Neural cell (in vitro differentiated cells): ENCODE results near the gene CCDC77.

ENCODE experiments used
- EP300 ChIP-seq: fragments of 450-650 bp; conservative IDR thresholded peaks from 2 replicates; pipeline ENCODE4 v1.6.1; 2014; ENCODE audit warnings: antibody characterized with exemption, mild to moderate bottlenecking, moderate library complexity; ENCODE audit not compliant: poor library complexity, severe bottlenecking
- EZH2 ChIP-seq: fragments of 200-600, 300-800 bp; shearing (Covaris generic), sonication (generic); IDR thresholded peaks from 2 replicates; pipeline ENCODE4 v1.6.1; 2014; ENCODE audit warnings: antibody characterized with exemption, low read length, borderline replicate concordance, mild to moderate bottlenecking; ENCODE audit not compliant: insufficient read depth, poor library complexity, severe bottlenecking
- MXI1 ChIP-seq: fragments of 450-650 bp; conservative IDR thresholded peaks from 2 replicates; pipeline ENCODE4 v1.6.1; 2014; ENCODE audit warnings: antibody characterized with exemption, mild to moderate bottlenecking; ENCODE audit not compliant: poor library complexity, severe bottlenecking
- POLR2AphosphoS5 ChIP-seq: IDR thresholded peaks from 2 replicates; pipeline ENCODE4 v1.6.1; 2012
- RAD21 ChIP-seq: fragments of 450-650 bp; conservative IDR thresholded peaks from 2 replicates; pipeline ENCODE4 v1.6.1; 2014; ENCODE audit warnings: antibody characterized with exemption, mild to moderate bottlenecking, moderate library complexity
- SMC3 ChIP-seq: fragments of 450-650 bp; conservative IDR thresholded peaks from 2 replicates; pipeline ENCODE4 v1.6.1; 2014; ENCODE audit warnings: antibody characterized with exemption, mild to moderate bottlenecking, moderate library complexity; ENCODE audit not compliant: poor library complexity
- TAF1 ChIP-seq: IDR thresholded peaks from 2 replicates; pipeline ENCODE4 v1.6.1; 2012; ENCODE audit warnings: low read depth
- TF ChIP-seq, protein P1 (sequence below): fragments of 450-650 bp; IDR thresholded peaks from 2 replicates; pipeline ENCODE4 v1.5.1; 2014; ENCODE audit warnings: antibody characterized with exemption, mild to moderate bottlenecking, moderate library complexity; ENCODE audit not compliant: poor library complexity, severe bottlenecking
- TF ChIP-seq, protein P2 (sequence below): IDR thresholded peaks from 2 replicates; pipeline ENCODE4 v1.6.1; 2012; ENCODE audit warnings: borderline replicate concordance

DNA sequence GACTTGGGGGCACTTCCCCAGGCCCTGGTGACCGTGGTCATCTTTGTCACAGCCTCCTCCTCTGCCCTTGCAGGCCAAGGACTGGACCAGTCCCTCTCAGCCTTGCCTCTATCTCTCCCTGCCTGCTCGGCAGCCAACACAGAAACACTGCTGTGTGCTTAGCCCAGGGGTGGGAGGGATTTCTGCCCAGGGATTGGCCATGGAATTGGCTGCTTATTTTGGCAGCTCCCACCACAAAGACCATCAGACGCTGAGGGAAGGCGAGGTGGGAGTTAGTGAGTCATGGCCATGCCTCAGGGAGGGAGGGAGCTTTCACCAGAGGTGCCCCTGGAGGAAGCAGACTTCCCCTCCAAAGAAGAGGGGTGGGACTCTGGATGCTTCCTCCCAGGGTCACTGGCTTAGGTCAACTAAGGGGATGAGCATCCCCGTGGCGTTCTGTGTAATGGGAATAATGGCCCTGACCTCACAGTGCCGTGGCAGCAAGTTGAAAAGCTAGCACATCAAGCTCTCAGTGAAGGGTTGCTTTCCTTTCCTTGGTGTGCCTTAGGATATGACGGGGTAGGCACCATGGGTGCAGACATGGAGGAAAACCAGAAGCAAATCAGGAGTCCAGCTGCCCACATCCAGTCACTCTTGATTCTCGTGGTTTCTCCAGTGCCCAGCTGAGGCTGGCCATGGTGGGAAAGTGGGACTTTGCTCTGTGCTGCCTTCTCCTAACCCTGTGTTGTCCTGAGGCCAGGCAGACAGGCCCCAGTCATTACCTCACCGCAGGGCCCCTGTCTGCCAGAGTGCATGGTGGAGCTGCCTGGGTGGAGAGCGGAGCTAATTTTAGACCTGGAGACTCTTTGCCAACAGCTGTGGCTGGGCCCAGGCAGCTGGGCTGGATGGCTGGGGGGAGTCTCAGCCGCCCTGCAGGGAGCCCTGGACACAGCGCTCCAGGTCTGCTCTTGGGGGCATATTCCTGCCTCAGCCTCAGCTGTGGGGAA, 79.7 kb downstream of the CCDC77 start:
- TF ChIP-seq, protein P1, sequence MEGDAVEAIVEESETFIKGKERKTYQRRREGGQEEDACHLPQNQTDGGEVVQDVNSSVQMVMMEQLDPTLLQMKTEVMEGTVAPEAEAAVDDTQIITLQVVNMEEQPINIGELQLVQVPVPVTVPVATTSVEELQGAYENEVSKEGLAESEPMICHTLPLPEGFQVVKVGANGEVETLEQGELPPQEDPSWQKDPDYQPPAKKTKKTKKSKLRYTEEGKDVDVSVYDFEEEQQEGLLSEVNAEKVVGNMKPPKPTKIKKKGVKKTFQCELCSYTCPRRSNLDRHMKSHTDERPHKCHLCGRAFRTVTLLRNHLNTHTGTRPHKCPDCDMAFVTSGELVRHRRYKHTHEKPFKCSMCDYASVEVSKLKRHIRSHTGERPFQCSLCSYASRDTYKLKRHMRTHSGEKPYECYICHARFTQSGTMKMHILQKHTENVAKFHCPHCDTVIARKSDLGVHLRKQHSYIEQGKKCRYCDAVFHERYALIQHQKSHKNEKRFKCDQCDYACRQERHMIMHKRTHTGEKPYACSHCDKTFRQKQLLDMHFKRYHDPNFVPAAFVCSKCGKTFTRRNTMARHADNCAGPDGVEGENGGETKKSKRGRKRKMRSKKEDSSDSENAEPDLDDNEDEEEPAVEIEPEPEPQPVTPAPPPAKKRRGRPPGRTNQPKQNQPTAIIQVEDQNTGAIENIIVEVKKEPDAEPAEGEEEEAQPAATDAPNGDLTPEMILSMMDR: no peak
- TF ChIP-seq POLR2AphosphoS5 (no peak), EP300 (no peak), RAD21 (no peak), SMC3 (no peak), MXI1 (no peak), EZH2 (no peak), TAF1 (no peak)
- TF ChIP-seq, protein P2, sequence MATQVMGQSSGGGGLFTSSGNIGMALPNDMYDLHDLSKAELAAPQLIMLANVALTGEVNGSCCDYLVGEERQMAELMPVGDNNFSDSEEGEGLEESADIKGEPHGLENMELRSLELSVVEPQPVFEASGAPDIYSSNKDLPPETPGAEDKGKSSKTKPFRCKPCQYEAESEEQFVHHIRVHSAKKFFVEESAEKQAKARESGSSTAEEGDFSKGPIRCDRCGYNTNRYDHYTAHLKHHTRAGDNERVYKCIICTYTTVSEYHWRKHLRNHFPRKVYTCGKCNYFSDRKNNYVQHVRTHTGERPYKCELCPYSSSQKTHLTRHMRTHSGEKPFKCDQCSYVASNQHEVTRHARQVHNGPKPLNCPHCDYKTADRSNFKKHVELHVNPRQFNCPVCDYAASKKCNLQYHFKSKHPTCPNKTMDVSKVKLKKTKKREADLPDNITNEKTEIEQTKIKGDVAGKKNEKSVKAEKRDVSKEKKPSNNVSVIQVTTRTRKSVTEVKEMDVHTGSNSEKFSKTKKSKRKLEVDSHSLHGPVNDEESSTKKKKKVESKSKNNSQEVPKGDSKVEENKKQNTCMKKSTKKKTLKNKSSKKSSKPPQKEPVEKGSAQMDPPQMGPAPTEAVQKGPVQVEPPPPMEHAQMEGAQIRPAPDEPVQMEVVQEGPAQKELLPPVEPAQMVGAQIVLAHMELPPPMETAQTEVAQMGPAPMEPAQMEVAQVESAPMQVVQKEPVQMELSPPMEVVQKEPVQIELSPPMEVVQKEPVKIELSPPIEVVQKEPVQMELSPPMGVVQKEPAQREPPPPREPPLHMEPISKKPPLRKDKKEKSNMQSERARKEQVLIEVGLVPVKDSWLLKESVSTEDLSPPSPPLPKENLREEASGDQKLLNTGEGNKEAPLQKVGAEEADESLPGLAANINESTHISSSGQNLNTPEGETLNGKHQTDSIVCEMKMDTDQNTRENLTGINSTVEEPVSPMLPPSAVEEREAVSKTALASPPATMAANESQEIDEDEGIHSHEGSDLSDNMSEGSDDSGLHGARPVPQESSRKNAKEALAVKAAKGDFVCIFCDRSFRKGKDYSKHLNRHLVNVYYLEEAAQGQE: no peak
